Esophagus muscularis mucosa (tissue), 4 donors: ENCODE data around the gene NR2F1. TPM values are rescaled to one million over a fixed set of nuclear protein-coding genes. Genes with fewer than 3 reads are reported as not detected.

ENCODE experiments used
- DNase-seq: peaks from one replicate; pipeline ENCODE4 v3.0.0-alpha.2; 2017; ENCODE audit errors: extremely low spot score
- H3K27ac ChIP-seq, 4 donors: fragments of 200-600 bp; sonication (generic); replicated peaks in 1 of 4; 1 replicate in 3 of 4; 2 replicates in 1 of 4; pipeline ENCODE4 v1.5.1; 2016 to 2019; ENCODE audit warnings: mild to moderate bottlenecking in 1 of 4
- H3K27me3 ChIP-seq, 4 donors: fragments of 200-600 bp; sonication (generic); one replicate each; pipeline versions ENCODE4 v1.5.1 to v1.6.0; 2016 to 2019
- H3K36me3 ChIP-seq, 4 donors: fragments of 200-600 bp; sonication (generic); one replicate each; pipeline ENCODE4 v1.5.1; 2016 to 2019
- H3K4me1 ChIP-seq, 4 donors: fragments of 200-600 bp; sonication (generic); one replicate each; pipeline ENCODE4 v1.5.1; 2016 to 2019
- H3K4me3 ChIP-seq, 4 donors: fragments of 200-600 bp; sonication (generic); 1 replicate in 2 of 4; 2 replicates in 2 of 4; pipeline ENCODE4 v1.5.1; 2016 to 2019; ENCODE audit warnings: mild to moderate bottlenecking in 4 of 4, moderate library complexity in 1 of 4
- H3K9me3 ChIP-seq, 4 donors: fragments of 200-600 bp; sonication (generic); 1 replicate in 3 of 4; 2 replicates in 1 of 4; pipeline ENCODE4 v1.5.1; 2016 to 2019
- EP300 ChIP-seq: sonication (generic); formaldehyde crosslinking; IDR thresholded peaks from one replicate; pipeline ENCODE4 v1.6.1; 2017; ENCODE audit warnings: antibody characterized with exemption
- POLR2A ChIP-seq: fragments of 450-650 bp; IDR thresholded peaks from one replicate; pipeline ENCODE4 v1.6.1; 2017; ENCODE audit warnings: antibody characterized with exemption, moderate library complexity, mild to moderate bottlenecking, low read depth
- POLR2AphosphoS5 ChIP-seq, 2 donors: sonication (generic); formaldehyde crosslinking; IDR thresholded peaks; one replicate each; pipeline ENCODE4 v1.6.1; 2017; ENCODE audit warnings: antibody characterized with exemption in 2 of 2
- WGBS: methylation state at CpG from one replicate; pipeline ENCODE4 v1.1.5; 2018; 5-methylcytosine and 5-hydroxymethylcytosine counted together
- intact Hi-C: fragments of 100-400 bp; cut with DNase I; formaldehyde crosslinking; loops from one replicate; pipeline ENCODE4 v1.15.1; 2023
- total RNA-seq, 4 donors: library from RNA; depleted of rRNA; stranded (reverse); fragments of >200 nt; gene quantifications; one replicate each; pipeline versions ENCODE4 v1.1.0 to v1.2.1, GENCODE V29; 2016
- TF ChIP-seq, protein P1 (sequence below), 3 experiments: fragments of 200-600 bp in 2 of 3; fragments of 450-650 bp in 1 of 3; sonication (generic) in 2 of 3; IDR thresholded peaks; one replicate each; pipeline ENCODE4 v1.5.1; 2017 to 2019; ENCODE audit warnings: antibody characterized with exemption in 3 of 3, mild to moderate bottlenecking in 2 of 3, moderate library complexity in 1 of 3

NR2F1 gene
- total RNA-seq, 4 donors from 2014 or later = 17.4 to 43.8 (median 40.6) TPM

DNA sequence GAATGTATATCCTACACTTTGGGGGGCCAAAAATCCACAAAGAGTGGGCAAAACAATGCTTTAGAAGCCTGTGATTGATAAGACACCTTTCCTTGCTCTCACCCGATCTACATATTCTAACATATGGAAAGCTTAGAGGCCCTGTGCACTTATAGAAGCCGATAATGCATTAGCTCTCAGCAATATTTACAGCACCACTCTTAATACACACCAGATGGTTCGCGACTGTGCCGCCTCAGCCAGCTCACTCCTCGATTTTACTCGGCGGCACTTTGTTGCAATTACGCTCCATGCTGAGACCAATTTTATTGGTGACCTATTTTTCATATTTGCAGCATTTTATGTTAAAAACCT, 18.8 kb downstream of the NR2F1 start:
- peak overlapping the region; percentile 62 to 89 (median 77) for H3K27ac ChIP-seq
- no peaks in the 10 kb centered on the region for H3K36me3 ChIP-seq
- peaks cover 0 to 47% (median 9%) of the 10 kb centered on the region in 4 donors for H3K27me3 ChIP-seq
- H3K4me1 ChIP-seq = peaks cover 7 to 39% (median 18%) of the 10 kb centered on the region in 4 donors
- DNase-seq = peak; percentile 90
- H3K9me3 ChIP-seq = no peaks in the 10 kb centered on the region
- WGBS = 62% methylated on average over 9 of the region's 9 CpGs
- TF ChIP-seq POLR2AphosphoS5 (IDR thresholded peaks at IDR 0.05) (no peak), EP300 (no peak), POLR2A (no peak)
- TF ChIP-seq, protein P1, sequence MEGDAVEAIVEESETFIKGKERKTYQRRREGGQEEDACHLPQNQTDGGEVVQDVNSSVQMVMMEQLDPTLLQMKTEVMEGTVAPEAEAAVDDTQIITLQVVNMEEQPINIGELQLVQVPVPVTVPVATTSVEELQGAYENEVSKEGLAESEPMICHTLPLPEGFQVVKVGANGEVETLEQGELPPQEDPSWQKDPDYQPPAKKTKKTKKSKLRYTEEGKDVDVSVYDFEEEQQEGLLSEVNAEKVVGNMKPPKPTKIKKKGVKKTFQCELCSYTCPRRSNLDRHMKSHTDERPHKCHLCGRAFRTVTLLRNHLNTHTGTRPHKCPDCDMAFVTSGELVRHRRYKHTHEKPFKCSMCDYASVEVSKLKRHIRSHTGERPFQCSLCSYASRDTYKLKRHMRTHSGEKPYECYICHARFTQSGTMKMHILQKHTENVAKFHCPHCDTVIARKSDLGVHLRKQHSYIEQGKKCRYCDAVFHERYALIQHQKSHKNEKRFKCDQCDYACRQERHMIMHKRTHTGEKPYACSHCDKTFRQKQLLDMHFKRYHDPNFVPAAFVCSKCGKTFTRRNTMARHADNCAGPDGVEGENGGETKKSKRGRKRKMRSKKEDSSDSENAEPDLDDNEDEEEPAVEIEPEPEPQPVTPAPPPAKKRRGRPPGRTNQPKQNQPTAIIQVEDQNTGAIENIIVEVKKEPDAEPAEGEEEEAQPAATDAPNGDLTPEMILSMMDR (IDR thresholded peaks at IDR 0.05) = no peak
- H3K4me3 ChIP-seq = peak overlapping the region; percentile 15 to 44 (median 26)
- intact Hi-C loops = loop anchor here (10.0 kb wide), 1 partner anchor 193 kb away; no protein-coding TSS in a partner anchor

DNA sequence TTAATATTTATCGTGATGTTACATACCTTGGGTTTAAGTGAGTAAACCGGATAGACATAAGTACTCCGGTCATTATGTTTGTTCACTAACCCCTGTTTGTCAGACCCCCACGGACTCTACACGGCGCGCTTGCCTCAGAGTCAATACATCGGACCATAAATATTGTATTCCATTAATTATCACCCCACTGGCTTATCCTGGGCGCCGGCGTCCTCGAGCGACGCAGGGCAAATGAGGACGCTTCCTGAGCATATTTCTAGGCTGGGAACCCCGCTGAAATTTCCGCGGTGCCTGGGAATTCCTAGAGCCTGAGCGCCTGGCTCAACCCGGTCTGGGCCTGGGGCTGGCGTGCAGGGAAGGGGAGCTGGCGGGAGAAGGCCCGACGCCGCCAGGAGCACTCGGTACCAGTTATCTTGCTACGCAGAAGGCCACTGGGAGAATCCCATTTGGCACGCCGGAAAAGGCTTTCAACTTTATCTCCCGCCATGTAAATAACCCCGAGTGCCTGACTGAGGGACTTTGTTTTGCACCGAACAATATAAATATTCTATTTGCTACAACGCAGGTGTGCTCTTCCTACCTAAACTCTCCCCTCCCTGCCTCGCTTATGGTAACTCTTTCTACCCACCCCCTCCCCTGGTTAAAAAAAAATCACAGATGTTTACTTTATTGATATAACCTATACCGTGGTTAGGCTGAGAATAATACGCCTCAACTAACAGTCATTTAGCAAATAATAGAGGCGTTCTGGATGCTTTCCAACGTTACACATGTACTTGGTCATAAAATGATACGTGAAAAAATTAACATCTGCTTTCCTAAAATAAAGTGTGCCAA, 19.4 kb downstream of the NR2F1 start:
- DNase-seq = no peak
- Histone ChIP-seq H3K4me3 (peak overlapping the region in 3 of 4 donors; percentile 15 to 44 (median 35)), H3K36me3 (no peaks in the 10 kb centered on the region), H3K27me3 (peaks cover 0 to 41% (median 9%) of the 10 kb centered on the region in 4 donors), H3K27ac (peak overlapping the region; percentile 62 to 89 (median 77)), H3K9me3 (no peaks in the 10 kb centered on the region), H3K4me1 (peaks cover 8 to 35% (median 21%) of the 10 kb centered on the region in 4 donors)
- intact Hi-C loops = loop anchor here (10.0 kb wide), 1 partner anchor 192 kb away; no protein-coding TSS in a partner anchor
- WGBS = 51% methylated on average over 24 of the region's 39 CpGs
- TF ChIP-seq EP300 (no peak), POLR2AphosphoS5 (IDR thresholded peaks at IDR 0.05) (no peak), POLR2A (no peak)
- TF ChIP-seq, protein P1 (IDR thresholded peaks at IDR 0.05) = no peak

DNA sequence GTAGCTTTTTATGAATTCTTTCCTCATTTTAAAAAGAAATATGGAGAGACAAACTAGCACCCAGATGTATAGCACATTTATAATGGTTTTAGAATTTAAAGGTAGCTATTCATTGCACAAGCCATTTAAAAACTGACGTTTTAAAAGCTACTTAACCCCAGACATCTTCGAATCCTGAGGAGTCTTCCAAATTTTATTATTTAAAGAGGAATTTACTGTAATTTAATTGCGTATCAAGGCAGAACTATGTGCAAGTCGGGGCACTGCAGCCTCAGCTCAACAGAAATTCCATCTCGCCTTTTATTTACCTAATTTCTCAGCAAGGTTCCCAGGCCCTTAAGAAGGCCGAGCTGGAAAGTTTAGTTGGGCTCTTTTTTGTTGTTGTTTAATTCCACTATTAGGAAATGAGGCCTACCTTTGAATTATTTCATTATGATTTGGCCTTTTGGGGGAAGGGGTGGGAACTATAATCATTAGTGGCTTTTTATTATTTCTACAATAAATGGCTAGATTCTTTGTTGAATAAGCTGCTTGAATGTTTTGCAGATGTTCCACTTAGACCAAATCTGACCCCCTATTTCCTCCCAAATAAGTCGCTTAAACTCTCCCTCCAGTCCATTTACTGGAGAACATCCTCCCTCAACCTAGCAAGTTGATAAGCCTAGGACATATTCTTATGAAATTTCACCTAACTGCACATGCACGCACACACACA, 20.2 kb downstream of the NR2F1 start:
- peaks cover 0 to 37% (median 9%) of the 10 kb centered on the region in 4 donors for H3K27me3 ChIP-seq
- no peaks in the 10 kb centered on the region for H3K36me3 ChIP-seq
- H3K9me3 ChIP-seq = no peaks in the 10 kb centered on the region
- intact Hi-C loops = loop anchor here (10.0 kb wide), 1 partner anchor 192 kb away; no protein-coding TSS in a partner anchor
- peak overlapping the region; percentile 69 to 89 (median 77) for H3K27ac ChIP-seq
- DNase-seq = no peak
- WGBS = 65% methylated on average over 8 of the region's 8 CpGs
- peaks cover 16 to 42% (median 26%) of the 10 kb centered on the region in 4 donors for H3K4me1 ChIP-seq
- peak overlapping the region; percentile 50 to 64 (median 53) for H3K4me3 ChIP-seq
- TF ChIP-seq POLR2A (no peak), POLR2AphosphoS5 (IDR thresholded peaks at IDR 0.05) (no peak), EP300 (no peak)
- TF ChIP-seq, protein P1 (IDR thresholded peaks at IDR 0.05) = no peak

DNA sequence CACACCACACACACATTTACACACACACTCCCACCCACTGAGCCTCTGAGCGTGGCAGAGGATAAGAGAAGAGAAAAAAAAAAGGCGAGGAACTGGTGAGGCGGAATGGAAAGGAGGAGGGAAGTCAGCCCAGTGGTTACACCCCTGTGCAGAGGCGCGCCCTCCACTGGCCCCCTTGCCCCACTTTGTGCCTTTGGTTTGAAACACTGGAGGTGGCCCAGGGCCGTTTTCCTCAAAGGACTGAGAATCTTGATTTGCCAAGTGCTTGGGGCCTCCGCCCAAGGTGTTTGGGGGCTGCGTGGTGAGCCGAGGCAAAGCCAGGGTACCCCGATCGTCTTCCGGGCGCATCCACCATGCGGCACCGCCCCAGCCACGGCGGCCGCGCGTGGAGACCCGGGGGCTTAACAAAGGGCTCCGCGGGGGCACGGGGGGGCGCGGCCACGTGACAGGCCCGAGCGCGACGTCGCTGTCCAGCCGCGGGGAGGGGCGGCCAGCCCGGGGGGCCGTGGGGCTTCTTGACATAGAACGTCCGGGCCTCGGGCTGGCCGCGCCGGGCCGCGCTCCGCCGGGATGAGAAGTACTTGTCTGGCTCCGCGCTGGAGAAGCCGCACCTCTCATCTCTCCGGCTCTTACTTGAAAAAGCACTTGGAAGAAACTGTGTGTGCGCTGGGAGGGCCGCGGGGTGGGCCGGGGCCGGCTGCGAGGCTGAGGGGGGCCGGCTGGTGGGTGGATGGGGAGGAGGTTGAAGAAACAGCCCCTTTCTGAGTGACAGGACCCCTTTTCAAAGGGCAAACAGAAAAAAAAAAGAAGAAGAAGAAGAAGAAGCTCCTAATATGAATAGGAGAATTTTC, 21.0 kb downstream of the NR2F1 start:
- Histone ChIP-seq H3K36me3 (no peaks in the 10 kb centered on the region), H3K4me1 (peaks cover 16 to 36% (median 24%) of the 10 kb centered on the region in 4 donors), H3K27me3 (peaks cover 0 to 37% (median 9%) of the 10 kb centered on the region in 4 donors), H3K4me3 (peak overlapping the region; percentile 50 to 64 (median 53)), H3K27ac (peak overlapping the region; percentile 69 to 89 (median 77)), H3K9me3 (no peaks in the 10 kb centered on the region)
- 9% methylated on average over 55 of the region's 58 CpGs for WGBS
- DNase-seq = peak; percentile 92
- no peak for TF ChIP-seq POLR2A
- TF ChIP-seq, protein P1 (IDR thresholded peaks at IDR 0.05) = no peak
- no peak for TF ChIP-seq EP300
- TF ChIP-seq POLR2AphosphoS5 (IDR thresholded peaks at IDR 0.05) = no peak
- intact Hi-C loops = loop anchor here (10.0 kb wide), 1 partner anchor 191 kb away; no protein-coding TSS in a partner anchor
